Activated T-cell treated with anti-CD3 and anti-CD28 coated beads, Interleukin-2, amount 50 U/mL, for 4 hours (primary cell): Measurements from ENCODE around the gene CMTM5. TPM values are rescaled to one million over a fixed set of nuclear protein-coding genes. Genes with fewer than 3 reads are reported as not detected.

Experiments used
- ATAC-seq, 2 donors: fragments of 200-7000 bp; cut with Tn5 transposase; one replicate each; pipeline ENCODE4 v1.10.0; 2021
- DNase-seq: peaks from one replicate; pipeline ENCODE4 v3.0.0-alpha.2; 2020
- H3K27me3 Mint-ChIP-seq: one replicate; pipeline ENCODE4 v1.8.0; 2021; ENCODE audit warnings: low read depth, mixed read lengths
- H3K36me3 Mint-ChIP-seq: one replicate; pipeline ENCODE4 v1.8.0; 2022; ENCODE audit warnings: mixed read lengths; ENCODE audit not compliant: insufficient read depth
- H3K4me1 Mint-ChIP-seq: one replicate; pipeline ENCODE4 v1.8.0; 2021; ENCODE audit warnings: low read depth, mixed read lengths
- H3K4me3 Mint-ChIP-seq: one replicate; pipeline ENCODE4 v1.8.0; 2021; ENCODE audit warnings: mild to moderate bottlenecking, moderate library complexity, mixed read lengths
- H3K9me3 Mint-ChIP-seq: one replicate; pipeline ENCODE4 v1.8.0; 2021; ENCODE audit warnings: mixed read lengths
- total RNA-seq, 3 donors: library from RNA; stranded (reverse); gene quantifications; one replicate each; pipeline ENCODE4 v1.2.1, GENCODE V29; 2021

CMTM5 gene
- total RNA-seq, 3 donors from 2014 or later, result not detected

DNA sequence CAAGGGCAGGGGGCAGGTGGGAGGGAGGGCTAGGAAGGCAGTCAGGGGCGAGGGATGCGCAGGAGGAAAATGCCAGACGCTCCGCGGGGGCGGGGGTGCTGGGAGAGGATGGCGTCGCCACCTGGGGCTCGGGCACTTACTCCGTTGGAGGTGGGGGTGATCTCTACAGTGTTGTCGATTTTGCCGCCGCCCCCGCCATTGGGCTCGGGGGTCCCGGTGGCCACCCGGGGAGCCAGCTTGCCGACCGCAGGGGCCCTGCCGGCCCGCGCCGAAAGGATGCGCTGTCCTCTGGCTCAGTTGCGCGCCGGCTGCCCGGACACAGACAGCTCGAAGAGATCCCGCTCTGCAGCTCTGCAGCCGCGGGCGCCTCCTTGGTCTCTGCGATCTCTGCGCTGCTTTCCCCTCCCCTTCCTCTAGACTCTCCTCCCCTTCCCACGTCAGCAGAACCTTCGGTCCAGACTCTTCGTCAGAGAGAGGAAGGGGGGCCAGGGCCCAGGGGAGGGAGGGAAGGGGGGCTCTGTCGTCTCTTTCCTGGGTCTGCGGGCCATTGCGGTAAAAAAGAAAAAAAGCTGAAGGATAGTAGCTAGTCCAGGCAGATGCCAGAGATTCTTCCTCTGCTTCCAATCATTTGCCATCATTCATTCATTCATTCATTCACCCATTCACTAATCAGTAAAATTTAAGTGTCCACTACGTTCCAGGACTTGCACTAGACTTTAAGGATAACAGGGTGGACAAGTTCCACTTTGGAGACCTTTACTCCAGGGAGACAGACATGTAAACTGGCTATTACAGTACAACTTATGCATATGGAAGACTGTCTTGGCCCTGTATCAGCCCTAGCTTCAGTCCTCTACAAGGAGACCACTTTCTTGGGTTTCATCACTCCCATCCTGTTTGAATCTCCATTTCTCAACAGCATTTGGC, 24.1 kb upstream of the CMTM5 start, which contains the start of gene SLC22A17:
Gene SLC22A17, minus strand, starts transcription at position 382 of the 927 bp plus-strand sequence.
- Mint-ChIP-seq H3K4me1 (peaks cover 6% of the 10 kb centered on the region), H3K27me3 (peaks cover 48% of the 10 kb centered on the region), H3K4me3 (peak within 1 kb of the TSS; percentile 73), H3K36me3 (no peaks in the 10 kb centered on the region), H3K9me3 (no peaks in the 10 kb centered on the region)
- DNase-seq (peak; percentile 47), ATAC-seq (peak; percentile 87 to 90)

DNA sequence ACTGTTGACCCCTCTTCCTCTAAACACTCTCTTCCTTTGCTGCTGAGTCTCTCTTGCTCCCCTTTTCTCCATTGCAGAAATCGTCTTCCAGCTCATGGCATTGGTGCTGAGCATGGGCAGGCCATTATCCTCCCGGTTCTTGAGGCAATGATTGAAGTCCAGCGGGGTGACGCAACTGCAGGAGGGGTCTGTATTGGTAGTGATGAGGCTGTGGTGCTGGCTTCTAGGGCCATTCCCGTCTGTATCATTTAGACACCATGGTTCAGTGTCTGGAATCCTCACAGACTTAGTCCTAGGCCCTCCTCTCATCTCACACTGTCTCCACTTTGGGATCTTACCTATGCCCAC, 23.4 kb upstream of the CMTM5 start:
- Mint-ChIP-seq H3K36me3 (no peaks in the 10 kb centered on the region), H3K27me3 (peaks cover 48% of the 10 kb centered on the region), H3K4me1 (peaks cover 6% of the 10 kb centered on the region), H3K9me3 (no peaks in the 10 kb centered on the region), H3K4me3 (peak overlapping the region; percentile 73)
- DNase-seq (no peak), ATAC-seq (no peak)

DNA sequence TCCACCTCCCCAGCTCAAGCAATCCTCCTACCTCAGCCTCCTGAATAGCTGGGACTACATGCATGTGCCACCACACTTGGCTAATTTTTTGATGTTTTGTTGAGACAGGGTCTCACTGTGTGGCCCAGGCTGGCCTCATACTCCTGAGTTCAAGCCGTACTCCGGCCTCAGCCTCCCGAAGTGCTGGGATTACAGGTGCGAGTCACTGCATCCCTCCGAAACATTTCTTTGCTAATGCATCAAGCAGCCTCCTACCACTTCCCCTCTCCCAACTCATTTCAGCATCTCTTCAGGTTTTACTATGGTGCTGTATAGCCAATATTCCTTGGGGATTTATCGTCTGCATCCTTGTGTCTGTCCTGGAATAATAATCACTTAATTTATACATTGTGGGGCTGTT, 21.9 kb upstream of the CMTM5 start:
- peaks cover 6% of the 10 kb centered on the region for H3K4me1 Mint-ChIP-seq
- ATAC-seq (no peak), DNase-seq (no peak)
- no peak overlapping the region for H3K4me3 Mint-ChIP-seq
- no peaks in the 10 kb centered on the region for H3K36me3 Mint-ChIP-seq
- H3K27me3 Mint-ChIP-seq, result peaks cover 49% of the 10 kb centered on the region
- H3K9me3 Mint-ChIP-seq, result no peaks in the 10 kb centered on the region

DNA sequence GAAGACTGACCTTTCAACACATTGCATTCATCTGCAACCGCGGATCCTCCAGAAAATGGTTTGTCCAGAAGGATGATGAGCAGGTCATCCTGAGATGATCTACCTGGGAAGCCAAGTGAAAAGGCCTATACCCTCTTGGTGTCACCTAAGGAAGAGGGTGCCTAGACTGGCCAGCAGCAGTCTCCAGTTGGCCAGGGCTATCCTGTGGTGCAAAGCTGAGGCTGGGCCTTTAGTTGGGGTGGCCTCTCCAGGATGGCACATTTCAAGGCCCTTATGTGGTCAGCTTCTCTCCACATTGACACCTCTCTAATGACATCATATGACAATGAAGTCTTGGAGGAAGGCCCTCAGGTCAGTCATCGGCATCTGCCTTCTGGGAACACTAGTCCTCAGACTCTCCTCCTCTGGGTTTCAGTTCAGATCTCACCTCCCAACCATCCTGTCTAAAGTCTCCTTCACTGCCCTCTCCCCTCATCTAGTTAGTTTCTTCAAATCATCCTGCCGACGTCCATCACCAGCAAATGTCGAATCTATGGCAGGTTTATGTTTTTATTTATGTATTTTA, 20.9 kb upstream of the CMTM5 start:
- peaks cover 44% of the 10 kb centered on the region for H3K27me3 Mint-ChIP-seq
- no peak overlapping the region for H3K4me3 Mint-ChIP-seq
- no peaks in the 10 kb centered on the region for H3K9me3 Mint-ChIP-seq
- H3K36me3 Mint-ChIP-seq, result no peaks in the 10 kb centered on the region
- no peak for DNase-seq
- ATAC-seq, result no peak
- H3K4me1 Mint-ChIP-seq, result peaks cover 6% of the 10 kb centered on the region

DNA sequence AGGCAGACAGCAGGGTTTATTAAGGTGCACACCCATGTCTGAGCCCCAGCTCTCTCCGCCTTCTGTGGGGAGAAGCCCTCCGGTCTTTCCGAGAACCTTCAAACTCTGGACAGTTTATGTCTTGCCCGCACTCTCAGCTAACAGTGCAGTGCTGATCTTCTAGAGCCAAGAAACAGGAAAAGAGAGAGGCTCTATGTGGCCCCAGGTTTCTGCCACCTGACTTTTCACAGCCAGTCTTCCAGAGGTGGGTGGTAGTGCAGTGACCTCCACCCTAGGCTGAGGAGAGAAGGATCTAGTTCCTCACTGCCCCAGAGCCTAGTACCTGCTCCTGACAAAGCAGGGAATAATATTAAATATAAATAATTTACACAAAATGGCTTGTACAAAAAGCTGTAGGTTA, 20.2 kb upstream of the CMTM5 start:
- Mint-ChIP-seq H3K4me1 (peaks cover 6% of the 10 kb centered on the region), H3K27me3 (peaks cover 37% of the 10 kb centered on the region)

GRCh38 chr14:23357261-23357660, 19.6 kb upstream of the CMTM5 start:
- peaks cover 37% of the 10 kb centered on the region for H3K27me3 Mint-ChIP-seq

More for the DNA sequence above, 20.2 kb upstream of the CMTM5 start:
- H3K36me3 Mint-ChIP-seq, result no peaks in the 10 kb centered on the region
- no peak overlapping the region for H3K4me3 Mint-ChIP-seq
- DNase-seq, result no peak
- no peak for ATAC-seq
- no peaks in the 10 kb centered on the region for H3K9me3 Mint-ChIP-seq

GRCh38 chr14:23358042-23358441, 18.8 kb upstream of the CMTM5 start:
- no peak for ATAC-seq
- Mint-ChIP-seq H3K4me1 (peaks cover 2% of the 10 kb centered on the region), H3K27me3 (peaks cover 35% of the 10 kb centered on the region), H3K9me3 (no peaks in the 10 kb centered on the region), H3K4me3 (no peak overlapping the region), H3K36me3 (no peaks in the 10 kb centered on the region)
- no peak for DNase-seq

More at GRCh38 chr14:23357261-23357660, 19.6 kb upstream of the CMTM5 start:
- H3K4me3 Mint-ChIP-seq, result no peak overlapping the region
- peaks cover 6% of the 10 kb centered on the region for H3K4me1 Mint-ChIP-seq
- H3K36me3 Mint-ChIP-seq, result no peaks in the 10 kb centered on the region
- ATAC-seq (no peak), DNase-seq (no peak)
- no peaks in the 10 kb centered on the region for H3K9me3 Mint-ChIP-seq

DNA sequence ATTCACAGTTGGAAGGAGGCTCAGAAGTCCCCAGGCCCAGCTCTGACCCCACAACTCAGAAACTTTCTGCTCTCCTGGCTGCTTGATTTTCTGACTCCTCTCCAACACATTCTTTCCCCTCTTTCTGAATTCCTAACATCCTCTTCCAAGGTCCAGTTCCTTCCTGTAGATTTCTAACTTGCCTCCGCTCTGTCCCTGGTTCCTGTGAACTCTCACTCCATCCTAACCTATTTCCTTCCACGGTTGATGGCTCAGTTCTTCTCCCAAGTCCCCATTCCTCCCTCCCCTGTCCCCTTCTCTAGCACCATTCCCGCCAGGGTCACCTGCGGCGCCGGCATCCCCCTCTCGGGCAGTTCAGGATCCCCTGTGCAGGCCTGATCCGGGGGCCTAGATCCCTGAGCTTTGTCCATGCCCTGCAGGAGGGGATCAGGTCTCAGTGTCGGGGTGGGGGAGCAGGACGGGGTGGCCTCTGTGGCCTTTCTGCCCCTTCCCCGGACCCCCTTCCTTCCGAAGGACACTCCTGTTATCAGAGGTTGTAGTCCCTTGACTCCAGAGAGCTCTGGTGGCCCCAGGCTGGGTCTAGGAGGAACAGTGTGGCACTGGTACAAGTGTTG, 18.2 kb upstream of the CMTM5 start:
- no peaks in the 10 kb centered on the region for H3K36me3 Mint-ChIP-seq
- DNase-seq, result no peak
- H3K4me3 Mint-ChIP-seq, result no peak overlapping the region
- H3K9me3 Mint-ChIP-seq, result no peaks in the 10 kb centered on the region
- peaks cover 32% of the 10 kb centered on the region for H3K27me3 Mint-ChIP-seq
- ATAC-seq, result no peak
- H3K4me1 Mint-ChIP-seq, result no peaks in the 10 kb centered on the region

- Mint-ChIP-seq H3K36me3 (no peaks in the 10 kb centered on the region), H3K4me3 (no peak overlapping the region), H3K27me3 (peaks cover 30% of the 10 kb centered on the region), H3K9me3 (no peaks in the 10 kb centered on the region), H3K4me1 (no peaks in the 10 kb centered on the region)
- no peak for ATAC-seq
- no peak for DNase-seq
Measured at GRCh38 chr14:23359167-23359626, 17.6 kb upstream of the CMTM5 start.

DNA sequence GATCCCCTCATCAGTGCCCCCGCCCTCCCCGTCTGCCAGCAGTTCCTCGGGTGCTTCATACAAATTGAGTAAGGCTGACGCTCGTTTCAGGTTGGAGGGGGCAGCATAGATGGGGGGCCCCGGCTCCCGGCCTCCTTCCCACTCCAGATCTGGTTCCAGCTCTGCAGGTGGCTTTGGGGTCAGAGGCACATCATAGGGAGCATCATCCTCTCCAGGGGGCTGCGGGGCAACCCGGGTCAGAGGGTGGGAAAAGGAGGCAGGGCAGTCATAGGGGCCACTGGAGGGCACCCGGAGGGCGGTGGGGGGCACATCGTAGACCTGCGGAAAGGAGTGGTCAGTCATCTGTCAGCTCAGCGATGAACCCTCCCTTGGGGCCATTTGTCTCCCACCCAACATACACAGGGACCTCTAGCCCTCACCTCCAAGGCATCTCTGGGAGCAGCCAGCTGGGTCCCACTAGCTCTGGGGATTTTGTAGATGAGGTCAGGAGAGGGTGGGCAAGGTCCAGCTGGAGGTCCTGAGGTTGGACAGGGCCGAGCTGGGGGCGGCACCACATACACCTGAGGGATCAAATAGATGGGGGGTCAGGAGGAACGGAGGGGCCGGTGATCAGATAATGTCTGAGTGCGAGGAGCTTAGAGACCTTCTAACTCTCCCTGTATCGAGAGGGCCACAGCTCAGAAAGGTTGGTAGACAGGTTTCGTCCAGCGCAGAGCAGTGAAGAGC, 17.0 kb upstream of the CMTM5 start:
- Mint-ChIP-seq H3K27me3 (peaks cover 31% of the 10 kb centered on the region), H3K36me3 (no peaks in the 10 kb centered on the region), H3K4me3 (no peak overlapping the region), H3K9me3 (no peaks in the 10 kb centered on the region), H3K4me1 (no peaks in the 10 kb centered on the region)
- DNase-seq, result no peak
- ATAC-seq, result no peak

GRCh38 chr14:23360496-23360895, 16.4 kb upstream of the CMTM5 start:
- no peaks in the 10 kb centered on the region for H3K4me1 Mint-ChIP-seq
- no peak for ATAC-seq
- H3K36me3 Mint-ChIP-seq, result no peaks in the 10 kb centered on the region
- no peak overlapping the region for H3K4me3 Mint-ChIP-seq
- H3K9me3 Mint-ChIP-seq, result no peaks in the 10 kb centered on the region
- no peak for DNase-seq
- peaks cover 26% of the 10 kb centered on the region for H3K27me3 Mint-ChIP-seq

DNA sequence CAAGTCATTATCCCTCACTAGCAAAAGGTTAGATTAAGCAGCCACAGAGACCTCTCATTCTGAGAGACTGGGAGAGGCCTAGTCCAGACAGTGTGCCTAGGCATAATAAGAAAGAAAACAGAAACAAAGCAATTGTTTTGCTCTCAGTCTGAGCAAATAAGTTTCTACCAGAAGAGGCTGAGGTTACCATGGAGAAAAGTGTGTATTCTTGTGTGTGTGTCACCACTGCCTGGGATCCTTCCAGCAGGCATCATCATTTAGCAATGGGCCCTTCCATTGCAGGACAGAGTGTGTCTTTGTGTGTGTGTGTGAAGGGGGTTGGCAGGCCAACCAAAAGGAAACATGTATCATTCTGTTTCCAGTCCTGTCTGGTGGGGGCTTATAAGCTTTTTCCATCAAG, 15.5 kb upstream of the CMTM5 start:
- DNase-seq, result no peak

GRCh38 chr14:23361763-23362162, 15.1 kb upstream of the CMTM5 start:
- Mint-ChIP-seq H3K9me3 (no peaks in the 10 kb centered on the region), H3K4me3 (no peak overlapping the region), H3K4me1 (no peaks in the 10 kb centered on the region), H3K27me3 (peaks cover 23% of the 10 kb centered on the region), H3K36me3 (no peaks in the 10 kb centered on the region)
- ATAC-seq (no peak), DNase-seq (no peak)

More for the DNA sequence above, 15.5 kb upstream of the CMTM5 start:
- ATAC-seq, result peak; percentile 32 to 34
- H3K27me3 Mint-ChIP-seq, result peaks cover 22% of the 10 kb centered on the region
- H3K4me1 Mint-ChIP-seq, result no peaks in the 10 kb centered on the region
- no peak overlapping the region for H3K4me3 Mint-ChIP-seq
- no peaks in the 10 kb centered on the region for H3K36me3 Mint-ChIP-seq
- no peaks in the 10 kb centered on the region for H3K9me3 Mint-ChIP-seq

DNA sequence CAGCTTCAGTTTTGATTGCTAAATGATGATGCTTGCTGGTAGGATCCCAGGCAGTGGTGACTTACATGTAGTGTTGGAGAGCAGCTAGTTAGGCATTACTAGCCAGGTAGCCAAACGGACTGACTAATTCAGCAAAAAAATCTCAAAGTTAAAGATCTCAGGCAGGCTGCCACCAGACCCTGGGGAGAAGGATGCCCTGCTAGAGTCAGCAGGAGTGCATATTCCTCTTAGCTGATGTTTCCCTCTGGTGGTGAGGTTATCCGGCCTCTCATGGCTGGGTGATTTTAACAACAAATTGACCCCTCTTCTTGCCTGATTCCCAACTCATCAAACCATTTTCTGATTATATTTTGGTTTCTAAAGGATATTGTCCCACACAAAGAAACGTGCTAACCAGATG, 14.6 kb upstream of the CMTM5 start:
- ATAC-seq (no peak), DNase-seq (no peak)
- Mint-ChIP-seq H3K36me3 (no peaks in the 10 kb centered on the region), H3K4me3 (no peak overlapping the region), H3K27me3 (peaks cover 27% of the 10 kb centered on the region), H3K9me3 (no peaks in the 10 kb centered on the region), H3K4me1 (no peaks in the 10 kb centered on the region)
